Small intestine (tissue), 16 donors: Measurements from ENCODE around the gene MRGPRG. TPM values are rescaled to one million over a fixed set of nuclear protein-coding genes. Genes with fewer than 3 reads are reported as not detected.
A peak's percentile ranks its signal among the peaks of the same experiment; 100 is the strongest.
"Not testable (repeated sequence)": the region's sequence is repeated elsewhere in the genome, so short reads cannot be mapped to it uniquely, and the experiment has no call there.

Experiments
- DNase-seq, 2 donors: peaks; one replicate each; pipeline versions ENCODE4 v3.0.0 to v3.0.0-alpha.2; 2013
- FAIRE-seq: peaks from 2 replicates; lab custom pipeline; 2012; peaks lifted over from hg19 to GRCh38; lab: Jason Lieb, UNC
- H3K27ac ChIP-seq, 3 donors: one replicate each; pipeline ENCODE4 v1.5.1; 2013; ENCODE audit warnings: low read length in 2 of 3, mild to moderate bottlenecking in 2 of 3, control low read depth in 1 of 3, inconsistent platforms in 1 of 3, low read depth in 1 of 3, moderate library complexity in 1 of 3
- H3K27me3 ChIP-seq, 3 donors: one replicate each; pipeline ENCODE4 v1.6.1; 2013; ENCODE audit warnings: low read length in 3 of 3, inconsistent platforms in 1 of 3; ENCODE audit not compliant: control insufficient read depth in 3 of 3, insufficient read depth in 3 of 3
- H3K36me3 ChIP-seq, 3 donors: one replicate each; pipeline ENCODE4 v1.6.1; 2013; ENCODE audit warnings: low read length in 3 of 3, inconsistent platforms in 1 of 3, low read depth in 1 of 3, mild to moderate bottlenecking in 1 of 3, moderate library complexity in 1 of 3; ENCODE audit not compliant: control insufficient read depth in 3 of 3, insufficient read depth in 2 of 3
- H3K4me1 ChIP-seq, 3 donors: one replicate each; pipeline ENCODE4 v1.6.1; 2013; ENCODE audit warnings: low read length in 2 of 3, inconsistent platforms in 1 of 3, low read depth in 1 of 3, mild to moderate bottlenecking in 1 of 3, moderate library complexity in 1 of 3; ENCODE audit not compliant: control insufficient read depth in 3 of 3, insufficient read depth in 2 of 3
- H3K4me3 ChIP-seq, 3 donors: one replicate each; pipeline ENCODE4 v1.5.1; 2013; ENCODE audit warnings: low read length in 3 of 3, control low read depth in 1 of 3, inconsistent platforms in 1 of 3, low read depth in 1 of 3, mild to moderate bottlenecking in 1 of 3, moderate library complexity in 1 of 3
- H3K9me3 ChIP-seq, 2 donors: one replicate each; pipeline ENCODE4 v1.6.1; 2013; ENCODE audit warnings: low read depth in 1 of 2, low read length in 1 of 2; ENCODE audit not compliant: control insufficient read depth in 2 of 2, insufficient read depth in 1 of 2
- WGBS, 3 donors: extraction: QIAGEN DNeasy Blood & Tissue Kit; methylation state at CpG; one replicate each; pipeline ENCODE4 v1.1.7; 2013; 5-methylcytosine and 5-hydroxymethylcytosine counted together
- long read RNA-seq, 10 donors: transcript quantifications; one replicate each; lab custom pipeline, GENCODE V29; 2026
- polyA plus RNA-seq, 4 donors: library from polyadenylated mRNA; stranded (reverse) in 3 of 4; unstranded in 1 of 4; fragments of 200-250 nt in 3 of 4; fragments of 120-200 nt in 1 of 4; gene quantifications; one replicate each; pipeline versions ENCODE4 v1.2.1 to v1.2.3, GENCODE V29; 2013
- donor health status: healthy with polysubstance abuse.
- donor health status: control.
- donor health status: control.
- donor health status: Bipolar disorder and iron deficiency.
- donor health status: healthy.

The MRGPRG gene, protein sequence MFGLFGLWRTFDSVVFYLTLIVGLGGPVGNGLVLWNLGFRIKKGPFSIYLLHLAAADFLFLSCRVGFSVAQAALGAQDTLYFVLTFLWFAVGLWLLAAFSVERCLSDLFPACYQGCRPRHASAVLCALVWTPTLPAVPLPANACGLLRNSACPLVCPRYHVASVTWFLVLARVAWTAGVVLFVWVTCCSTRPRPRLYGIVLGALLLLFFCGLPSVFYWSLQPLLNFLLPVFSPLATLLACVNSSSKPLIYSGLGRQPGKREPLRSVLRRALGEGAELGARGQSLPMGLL
- polyA plus RNA-seq: not detected
- long read RNA-seq, donor 1: 0 reads
- long read RNA-seq, donor 2: 0 reads
- long read RNA-seq, donor 3: 0 reads
- long read RNA-seq, donor 4: 0 reads
- long read RNA-seq, donor 5: 0 reads
- long read RNA-seq, donor 6: 0 reads
- long read RNA-seq, donor 7: 0 reads
- long read RNA-seq, donor 8: 0 reads
- long read RNA-seq, donor 9: 0 reads
- long read RNA-seq, donor 10: 0 reads

DNA sequence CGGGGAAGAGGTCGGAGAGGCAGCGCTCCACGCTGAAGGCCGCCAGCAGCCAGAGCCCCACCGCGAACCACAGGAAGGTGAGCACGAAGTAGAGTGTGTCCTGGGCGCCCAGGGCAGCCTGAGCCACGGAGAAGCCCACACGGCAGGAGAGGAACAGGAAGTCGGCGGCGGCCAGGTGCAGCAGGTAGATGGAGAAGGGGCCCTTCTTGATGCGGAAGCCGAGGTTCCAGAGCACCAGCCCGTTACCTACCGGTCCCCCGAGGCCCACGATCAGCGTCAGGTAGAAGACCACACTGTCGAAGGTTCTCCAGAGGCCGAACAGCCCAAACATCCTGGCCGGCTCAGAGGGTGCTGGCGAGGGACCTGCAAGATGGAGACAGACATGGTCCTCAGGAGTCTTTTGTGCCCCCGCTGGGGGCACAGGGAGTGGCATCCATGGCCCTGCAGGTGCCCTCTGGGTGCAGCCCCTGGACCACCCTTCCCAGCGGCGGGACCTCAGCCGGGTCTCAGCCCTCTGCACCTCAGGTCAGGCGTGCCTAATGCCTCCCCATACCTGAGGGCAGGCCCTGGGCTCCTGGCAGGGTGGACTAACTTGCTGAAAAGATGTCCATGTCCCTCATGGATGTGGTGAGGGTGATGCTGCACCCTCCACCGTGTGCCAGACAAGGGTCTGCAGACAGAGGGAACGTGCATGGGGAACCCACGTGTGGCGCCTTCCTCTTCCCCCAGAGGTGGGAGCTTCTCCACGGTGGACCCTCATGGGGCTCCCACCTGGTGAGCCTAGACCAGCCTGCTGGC, at the start of gene MRGPRG:
Gene MRGPRG, minus strand, starts transcription at position 331 of the 798 bp plus-strand sequence. Its CDS starts 0 bp downstream, at position 331.
- DNase-seq (no peak), FAIRE-seq (no peak)
- Histone ChIP-seq H3K4me3 (no peak within 1 kb of the TSS), H3K4me1 (no peaks in the 10 kb centered on the region), H3K9me3 (no peaks in the 10 kb centered on the region), H3K36me3 (no peaks in the 10 kb centered on the region), H3K27ac (no peak within 1 kb of the TSS), H3K27me3 (peaks cover 0 to 50% (median 3%) of the 10 kb centered on the region in 3 donors)
- WGBS, 3 donors: 75 to 84% (median 80%) methylated on average over 34 to 35 of the region's 35 CpGs

DNA sequence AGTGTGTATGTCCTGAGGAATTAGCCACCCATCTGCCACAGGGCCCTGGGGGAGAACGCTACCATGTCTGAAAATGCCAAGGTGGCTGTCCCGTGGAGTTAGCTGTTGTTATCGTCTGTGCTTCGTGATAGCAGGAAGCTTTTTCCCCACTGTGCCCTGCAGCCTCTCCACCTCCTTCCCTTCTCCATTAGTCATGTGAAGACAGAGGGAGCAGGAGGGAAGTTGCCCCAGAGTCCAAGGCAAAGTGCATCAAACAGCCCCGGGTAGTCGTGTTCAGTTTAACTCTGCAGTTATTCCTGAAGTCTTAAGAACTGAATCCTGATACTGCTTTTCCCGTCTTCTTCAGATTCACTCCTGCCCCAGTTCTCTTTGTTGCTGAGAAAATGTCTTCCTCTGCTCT, 43.9 kb upstream of the MRGPRG start:
- H3K27ac ChIP-seq, H3K9me3 ChIP-seq, H3K27me3 ChIP-seq, H3K36me3 ChIP-seq, H3K4me1 ChIP-seq, H3K4me3 ChIP-seq, FAIRE-seq: not testable (repeated sequence)
- peak in 1 of 2 donors; percentile 23 for DNase-seq
- WGBS, 3 donors: 8 to 39% (median 17%) methylated on average over 4 to 6 of the region's 7 CpGs

DNA sequence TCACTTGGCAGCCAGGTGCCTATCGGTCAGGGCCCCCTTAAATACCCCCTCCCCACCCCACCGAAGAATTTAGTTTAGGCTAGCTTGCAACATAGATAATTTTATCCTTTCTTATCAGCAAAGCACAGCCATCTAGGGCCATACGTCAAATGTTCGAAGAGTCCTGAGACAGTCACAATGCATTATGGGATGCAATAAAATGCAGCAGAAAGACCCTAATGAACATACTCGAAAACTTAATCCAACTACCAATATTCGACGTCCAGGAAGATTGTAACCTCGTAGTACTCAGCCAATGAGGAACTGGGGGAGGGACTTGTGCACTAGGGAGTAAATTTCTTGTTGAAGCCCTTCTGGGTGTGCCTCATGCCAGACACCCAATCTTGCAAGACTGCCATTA, 43.2 kb upstream of the MRGPRG start:
- not testable (repeated sequence) for H3K4me1 ChIP-seq, DNase-seq, H3K27me3 ChIP-seq, H3K9me3 ChIP-seq, H3K36me3 ChIP-seq, H3K27ac ChIP-seq, FAIRE-seq, H3K4me3 ChIP-seq
- 58 to 63% (median 59%) methylated on average over 4 to 7 of the region's 8 CpGs for WGBS, 3 donors

DNA sequence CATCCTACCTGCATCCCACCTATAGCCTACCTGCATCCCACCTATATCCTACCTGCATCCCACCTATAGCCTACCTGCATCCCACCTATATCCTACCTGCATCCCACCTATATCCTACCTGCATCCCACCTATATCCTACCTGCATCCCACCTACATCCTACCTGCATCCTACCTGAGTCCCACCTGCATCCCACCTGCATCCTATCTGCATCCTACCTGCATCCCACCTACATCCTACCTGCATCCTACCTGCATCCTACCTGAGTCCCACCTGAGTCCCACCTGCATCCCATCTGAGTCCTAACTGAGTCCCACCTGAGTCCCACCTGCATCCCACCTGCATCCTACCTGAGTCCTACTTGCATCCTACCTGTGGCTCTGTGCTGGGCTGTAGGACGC, 38.9 kb upstream of the MRGPRG start:
- not testable (repeated sequence) for H3K27me3 ChIP-seq, H3K4me1 ChIP-seq, H3K4me3 ChIP-seq, H3K9me3 ChIP-seq, FAIRE-seq, DNase-seq, H3K27ac ChIP-seq, H3K36me3 ChIP-seq
- 79 to 82% (median 82%) methylated on average over 1 of the region's 1 CpG for WGBS, 3 donors

DNA sequence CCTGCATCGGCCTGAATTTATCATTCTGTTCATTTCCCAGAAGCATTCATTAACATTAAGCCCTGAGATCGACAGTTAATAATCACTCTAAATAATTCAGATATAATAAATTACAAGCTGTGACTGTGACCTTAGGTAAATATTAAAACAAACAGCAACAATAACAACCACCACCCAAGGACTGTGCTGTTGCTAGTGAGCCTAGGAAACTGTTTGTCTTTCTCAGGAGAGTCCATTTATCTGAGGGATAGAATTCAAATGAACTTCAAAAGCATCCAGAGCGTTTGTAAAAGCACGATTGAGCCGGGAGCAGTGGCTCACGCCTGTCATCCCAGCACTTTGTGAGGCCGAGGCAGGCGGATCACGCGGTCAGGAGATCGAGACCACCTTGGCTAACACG, 36.6 kb upstream of the MRGPRG start:
- not testable (repeated sequence) for H3K27ac ChIP-seq, DNase-seq
- 86 to 96% (median 94%) methylated on average over 4 to 6 of the region's 12 CpGs for WGBS, 3 donors

DNA sequence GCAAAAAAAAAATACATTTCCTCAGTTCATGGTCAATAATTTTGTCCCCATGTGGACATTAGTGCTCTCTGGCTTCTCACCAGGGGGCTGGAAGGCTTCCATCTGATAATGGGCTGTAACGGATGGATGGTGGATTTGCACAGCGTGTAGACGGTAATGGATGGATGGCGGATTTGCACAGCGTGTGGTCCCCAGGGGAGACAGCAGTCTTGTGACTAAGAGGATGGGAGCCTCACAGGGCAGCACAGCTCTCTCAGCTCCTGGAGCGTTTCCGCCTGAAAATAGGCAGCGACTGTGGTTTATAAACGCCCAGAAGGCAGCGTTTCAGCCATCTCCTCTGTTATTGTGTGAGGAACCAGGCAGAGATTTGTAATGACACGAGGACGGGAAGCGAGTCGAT, 36.2 kb upstream of the MRGPRG start:
- not testable (repeated sequence) for H3K4me3 ChIP-seq, H3K9me3 ChIP-seq, H3K36me3 ChIP-seq, DNase-seq, H3K4me1 ChIP-seq, FAIRE-seq, H3K27ac ChIP-seq, H3K27me3 ChIP-seq
- WGBS, 3 donors: no CpG with 5 or more reads among the region's 14 CpGs

More for the DNA sequence above, 36.6 kb upstream of the MRGPRG start:
- H3K9me3 ChIP-seq, H3K4me1 ChIP-seq, H3K4me3 ChIP-seq, H3K27me3 ChIP-seq, FAIRE-seq, H3K36me3 ChIP-seq: not testable (repeated sequence)

DNA sequence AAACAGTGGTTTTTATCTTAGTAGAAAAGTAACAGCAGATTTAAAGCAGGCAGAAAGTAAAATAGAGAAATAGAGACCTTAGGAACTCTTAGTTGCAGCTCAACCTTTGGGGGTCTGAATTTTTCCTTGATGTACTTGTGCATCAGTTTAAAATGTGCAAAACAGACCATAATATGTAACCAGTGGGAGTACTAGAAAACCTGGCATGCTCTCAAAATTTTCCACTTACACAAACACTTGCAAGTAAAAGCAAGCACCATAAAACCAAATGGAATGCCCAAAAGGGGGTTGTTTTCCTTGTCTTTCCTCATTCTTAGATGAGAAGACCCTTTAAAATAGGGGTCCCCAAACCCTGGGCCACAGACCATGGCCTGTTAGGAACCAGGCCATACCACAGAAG, 26.5 kb upstream of the MRGPRG start:
- Histone ChIP-seq H3K27ac (no peak overlapping the region), H3K36me3 (no peaks in the 10 kb centered on the region), H3K4me1 (no peaks in the 10 kb centered on the region), H3K9me3 (no peaks in the 10 kb centered on the region), H3K27me3 (peaks cover 0 to 2% (median 0%) of the 10 kb centered on the region in 3 donors), H3K4me3 (no peak overlapping the region)
- no peak for DNase-seq
- FAIRE-seq: no peak

DNA sequence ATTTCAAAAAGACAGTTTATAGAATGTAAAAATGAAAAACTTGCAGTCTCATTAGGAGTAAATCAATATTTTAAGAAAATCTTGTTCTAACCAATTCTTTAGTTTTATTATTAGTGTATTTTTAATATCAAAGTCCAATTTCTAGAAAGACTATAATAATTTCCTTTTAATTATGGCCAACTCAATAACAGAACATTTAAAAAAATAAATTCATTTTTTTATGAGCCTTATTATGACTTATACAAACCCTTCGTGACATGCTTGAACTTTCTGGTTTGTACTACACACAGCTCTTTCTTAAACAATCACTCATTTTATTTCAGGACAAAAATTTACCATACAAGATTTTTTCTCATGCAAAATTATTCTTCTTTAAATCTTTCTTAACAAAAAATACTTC, 25.3 kb upstream of the MRGPRG start:
- no peak overlapping the region for H3K27ac ChIP-seq
- H3K4me1 ChIP-seq: no peaks in the 10 kb centered on the region
- no peaks in the 10 kb centered on the region for H3K9me3 ChIP-seq
- 89 to 97% (median 92%) methylated on average over 1 of the region's 1 CpG for WGBS, 3 donors
- H3K27me3 ChIP-seq: peaks cover 0 to 3% (median 2%) of the 10 kb centered on the region in 3 donors
- DNase-seq: no peak
- no peaks in the 10 kb centered on the region for H3K36me3 ChIP-seq
- peak; percentile 26 for FAIRE-seq
- no peak overlapping the region for H3K4me3 ChIP-seq
